Activated B cell treated with CpG ODN at 0.5 μM for 24 hours (primary cell): ENCODE measurements around the gene NPAS3. TPM values are rescaled to one million over a fixed set of nuclear protein-coding genes. Genes with fewer than 3 reads are reported as not detected.

ENCODE experiments used
- ATAC-seq: fragments of 200-7000 bp; cut with Tn5 transposase; one replicate; pipeline ENCODE4 v1.10.0; 2021; ENCODE audit warnings: low read depth, mild to moderate bottlenecking, moderate library complexity
- CTCF ChIA-PET: fragments of 350-600 bp; sonication (Branson Sonifier 250); formaldehyde crosslinking; loops from one replicate; lab custom pipeline; 2021; ENCODE audit warnings: antibody characterized with exemption; lab: Charles Lee
- POLR2A ChIA-PET: fragments of 350-600 bp; sonication (Branson Sonifier 250); formaldehyde crosslinking; loops from one replicate; lab custom pipeline; 2021; ENCODE audit warnings: antibody characterized with exemption; lab: Charles Lee
- DNase-seq: peaks from one replicate; pipeline ENCODE4 v3.0.0; 2022
- H3K27ac Mint-ChIP-seq: one replicate; pipeline ENCODE4 v1.8.0; 2020; ENCODE audit warnings: mixed read lengths
- H3K27me3 Mint-ChIP-seq: one replicate; pipeline ENCODE4 v1.8.0; 2021; ENCODE audit warnings: mixed read lengths
- H3K36me3 Mint-ChIP-seq: one replicate; pipeline ENCODE4 v1.8.0; 2021; ENCODE audit warnings: low read depth, mixed read lengths
- H3K4me1 Mint-ChIP-seq: one replicate; pipeline ENCODE4 v1.8.0; 2021; ENCODE audit warnings: mixed read lengths
- H3K4me3 Mint-ChIP-seq: one replicate; pipeline ENCODE4 v1.8.0; 2020; ENCODE audit warnings: mild to moderate bottlenecking, mixed read lengths
- H3K9me3 Mint-ChIP-seq: one replicate; pipeline ENCODE4 v1.8.0; 2020; ENCODE audit warnings: mixed read lengths
- intact Hi-C: fragments of 100-400 bp; cut with micrococcal nuclease; formaldehyde crosslinking; loops from one replicate; pipeline ENCODE4 v1.15.1; 2024
- total RNA-seq: library from RNA; stranded (reverse); gene quantifications from 2 replicates; pipeline ENCODE4 v1.2.3, GENCODE V29; 2022
- TF ChIP-seq, protein P1 (sequence below): fragments of 200-600 bp; IDR thresholded peaks from one replicate; pipeline ENCODE4 v1.8.0; 2022; ENCODE audit warnings: antibody characterized with exemption, mild to moderate bottlenecking

NPAS3 gene
- total RNA-seq, 1 donor from 2014 or later = not detected

- no peaks in the 10 kb centered on the region for H3K9me3 Mint-ChIP-seq
- ATAC-seq = no peak
- no peak overlapping the region for H3K27ac Mint-ChIP-seq
- POLR2A ChIA-PET = no interaction called here
- H3K4me3 Mint-ChIP-seq = no peak overlapping the region
- no peaks in the 10 kb centered on the region for H3K27me3 Mint-ChIP-seq
- DNase-seq = no peak
- CTCF ChIA-PET = no interaction called here
- H3K4me1 Mint-ChIP-seq = no peaks in the 10 kb centered on the region
- TF ChIP-seq, protein P1, sequence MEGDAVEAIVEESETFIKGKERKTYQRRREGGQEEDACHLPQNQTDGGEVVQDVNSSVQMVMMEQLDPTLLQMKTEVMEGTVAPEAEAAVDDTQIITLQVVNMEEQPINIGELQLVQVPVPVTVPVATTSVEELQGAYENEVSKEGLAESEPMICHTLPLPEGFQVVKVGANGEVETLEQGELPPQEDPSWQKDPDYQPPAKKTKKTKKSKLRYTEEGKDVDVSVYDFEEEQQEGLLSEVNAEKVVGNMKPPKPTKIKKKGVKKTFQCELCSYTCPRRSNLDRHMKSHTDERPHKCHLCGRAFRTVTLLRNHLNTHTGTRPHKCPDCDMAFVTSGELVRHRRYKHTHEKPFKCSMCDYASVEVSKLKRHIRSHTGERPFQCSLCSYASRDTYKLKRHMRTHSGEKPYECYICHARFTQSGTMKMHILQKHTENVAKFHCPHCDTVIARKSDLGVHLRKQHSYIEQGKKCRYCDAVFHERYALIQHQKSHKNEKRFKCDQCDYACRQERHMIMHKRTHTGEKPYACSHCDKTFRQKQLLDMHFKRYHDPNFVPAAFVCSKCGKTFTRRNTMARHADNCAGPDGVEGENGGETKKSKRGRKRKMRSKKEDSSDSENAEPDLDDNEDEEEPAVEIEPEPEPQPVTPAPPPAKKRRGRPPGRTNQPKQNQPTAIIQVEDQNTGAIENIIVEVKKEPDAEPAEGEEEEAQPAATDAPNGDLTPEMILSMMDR = no peak
- H3K36me3 Mint-ChIP-seq = no peaks in the 10 kb centered on the region
- intact Hi-C loops = no loop called here
Measured at GRCh38 chr14:33524244-33524643, 585.6 kb downstream of the NPAS3 start.

- intact Hi-C loops = no loop called here
- TF ChIP-seq, protein P1 = no peak
- DNase-seq (no peak), ATAC-seq (no peak)
- CTCF ChIA-PET = no interaction called here
- no peak overlapping the region for H3K27ac Mint-ChIP-seq
- no peaks in the 10 kb centered on the region for H3K36me3 Mint-ChIP-seq
- no peaks in the 10 kb centered on the region for H3K4me1 Mint-ChIP-seq
- no peak overlapping the region for H3K4me3 Mint-ChIP-seq
- POLR2A ChIA-PET = no interaction called here
- H3K9me3 Mint-ChIP-seq = no peaks in the 10 kb centered on the region
- H3K27me3 Mint-ChIP-seq = no peaks in the 10 kb centered on the region
Measured at GRCh38 chr14:33525626-33526025, 586.9 kb downstream of the NPAS3 start.

GRCh38 chr14:33527023-33527634 lies 588.5 kb downstream of the NPAS3 start:
- TF ChIP-seq, protein P1 = no peak
- CTCF ChIA-PET = no interaction called here
- ATAC-seq (no peak), DNase-seq (no peak)
- intact Hi-C loops = no loop called here
- H3K27ac Mint-ChIP-seq = no peak overlapping the region
- no peaks in the 10 kb centered on the region for H3K9me3 Mint-ChIP-seq
- no peak overlapping the region for H3K4me3 Mint-ChIP-seq
- H3K27me3 Mint-ChIP-seq = no peaks in the 10 kb centered on the region
- H3K36me3 Mint-ChIP-seq = no peaks in the 10 kb centered on the region
- POLR2A ChIA-PET = no interaction called here
- no peaks in the 10 kb centered on the region for H3K4me1 Mint-ChIP-seq

DNA sequence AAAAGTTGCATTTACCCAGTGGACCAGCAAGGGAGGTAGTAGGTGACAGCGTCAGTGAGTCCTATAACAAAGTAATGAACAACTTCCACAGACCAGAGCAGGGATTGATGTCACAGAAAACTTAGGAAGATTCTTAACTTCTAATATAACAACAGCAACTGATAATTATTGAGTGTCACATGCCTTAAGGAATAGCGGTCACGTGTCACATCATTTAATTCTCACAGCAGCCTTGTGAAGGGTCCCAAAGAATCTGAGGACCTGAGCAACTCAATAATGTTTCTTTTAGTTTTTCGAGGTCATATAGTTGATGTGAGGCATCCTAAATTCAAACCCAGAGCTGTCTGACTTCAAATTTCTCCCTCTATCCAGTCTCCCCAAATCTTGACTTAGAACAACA lies 590.0 kb downstream of the NPAS3 start:
- POLR2A ChIA-PET = no interaction called here
- no peaks in the 10 kb centered on the region for H3K4me1 Mint-ChIP-seq

More for the DNA sequence above, 590.0 kb downstream of the NPAS3 start:
- DNase-seq = no peak
- ATAC-seq = no peak
- Mint-ChIP-seq H3K27ac (no peak overlapping the region), H3K9me3 (no peaks in the 10 kb centered on the region), H3K27me3 (no peaks in the 10 kb centered on the region), H3K4me3 (no peak overlapping the region), H3K36me3 (no peaks in the 10 kb centered on the region)
- CTCF ChIA-PET = no interaction called here
- intact Hi-C loops = no loop called here
- TF ChIP-seq, protein P1 = no peak
